Measurements from ENCODE around the gene SOCS1. TPM values are rescaled to one million over a fixed set of nuclear protein-coding genes. Genes with fewer than 3 reads are reported as not detected.

Gene SOCS1, protein sequence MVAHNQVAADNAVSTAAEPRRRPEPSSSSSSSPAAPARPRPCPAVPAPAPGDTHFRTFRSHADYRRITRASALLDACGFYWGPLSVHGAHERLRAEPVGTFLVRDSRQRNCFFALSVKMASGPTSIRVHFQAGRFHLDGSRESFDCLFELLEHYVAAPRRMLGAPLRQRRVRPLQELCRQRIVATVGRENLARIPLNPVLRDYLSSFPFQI
- total RNA-seq (2022; extraction: Qiagen RNA extraction; ENCODE audit: low read depth): 0.70 to 2.3 TPM (median 1.7 TPM) in 5 replicates

DNA sequence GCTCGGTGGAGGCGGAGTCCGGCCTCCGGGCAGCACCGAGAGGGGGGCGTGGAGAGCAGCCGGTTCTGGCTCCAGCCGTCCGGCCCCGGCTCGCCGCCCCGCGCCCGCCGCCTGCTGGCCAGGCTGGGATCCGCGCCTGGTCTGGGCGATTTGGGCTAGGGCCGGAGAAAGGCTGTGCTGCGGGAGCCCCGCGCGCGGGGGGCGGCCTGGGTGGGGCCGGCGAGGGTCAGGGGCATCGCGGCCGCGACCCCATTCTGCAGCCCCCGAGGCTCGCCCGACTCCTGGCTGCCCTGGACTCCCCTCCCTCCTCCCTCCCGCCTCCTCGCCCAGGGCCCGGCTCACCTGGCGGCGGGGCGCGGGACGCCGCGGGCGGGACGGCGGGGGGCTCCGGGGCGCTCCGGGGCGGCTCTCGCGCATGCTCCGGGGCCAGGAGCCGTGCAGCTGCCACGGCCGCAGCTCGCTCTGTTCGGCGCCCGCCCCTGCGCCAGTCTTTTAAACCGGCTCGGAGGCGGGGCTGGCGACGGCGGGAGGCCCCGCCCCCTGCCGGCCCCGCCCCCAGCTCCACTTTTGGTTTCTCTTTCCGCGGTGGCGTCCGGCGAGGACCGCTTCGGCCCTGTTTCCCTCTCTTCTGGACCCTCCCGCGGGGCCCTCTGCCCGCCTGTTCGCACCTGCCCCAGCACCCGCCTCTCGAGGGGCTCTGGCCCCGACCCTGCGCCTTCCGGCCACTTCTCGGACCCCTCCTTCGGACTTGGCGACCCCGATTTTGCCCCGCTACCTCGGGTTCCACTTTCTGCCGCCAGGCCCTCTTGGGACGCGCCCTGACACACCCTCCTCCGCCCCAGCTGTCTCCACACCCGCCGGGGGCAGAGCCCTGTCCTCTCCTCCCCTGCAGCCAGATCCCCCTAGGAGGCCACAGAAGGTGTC lies at the start of gene SOCS1:
Gene SOCS1 (minus strand): TSS at position 468 of the 924 bp plus-strand sequence. CDS start 726 bp downstream, outside the sequence.

DNA sequence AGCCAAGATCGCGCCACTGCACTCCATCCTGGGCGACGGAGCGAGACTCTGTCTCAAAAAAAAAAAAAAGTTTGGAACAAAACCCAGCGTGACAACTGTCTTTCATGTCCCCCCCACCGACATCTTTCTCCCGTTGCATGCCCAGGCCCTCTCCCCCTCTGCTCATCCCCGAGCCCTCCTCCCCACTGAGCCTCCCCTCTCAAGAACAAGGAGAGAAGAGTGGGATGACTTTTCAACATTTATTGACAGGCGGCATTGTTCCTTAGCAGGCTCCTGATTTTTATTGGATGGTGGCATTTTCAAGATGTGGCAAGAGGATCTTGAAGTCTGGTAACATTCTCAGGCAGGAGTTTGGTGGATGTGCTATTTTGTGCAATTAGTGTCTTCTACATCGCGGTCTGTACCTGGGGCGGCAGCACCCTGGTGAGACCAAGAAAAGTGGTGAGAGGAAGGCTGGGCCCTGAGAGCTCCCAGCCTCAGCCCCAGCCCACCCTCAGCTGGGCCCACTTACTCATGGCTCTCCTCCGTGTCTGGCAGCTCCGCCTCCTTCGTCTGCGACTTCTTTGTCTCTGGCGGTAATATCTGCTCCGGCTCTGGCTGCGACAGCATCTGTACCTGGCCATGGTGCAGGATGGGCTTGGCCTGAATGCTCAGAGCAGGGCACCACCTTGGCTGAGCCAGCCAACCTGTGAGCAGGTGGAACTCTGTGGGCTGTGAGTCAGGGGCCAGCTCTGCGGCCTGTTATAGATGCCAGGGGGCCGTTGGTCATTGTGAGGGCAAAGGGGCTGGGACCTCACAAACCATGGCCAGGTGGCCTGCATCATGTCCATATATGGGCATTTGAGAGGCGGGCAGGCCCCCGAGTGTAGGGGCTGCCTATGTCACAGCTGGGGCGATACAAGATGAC lies 24.9 kb upstream of the SOCS1 start, which contains the start of gene PRM1:
Gene PRM1 (minus strand): TSS at position 715 of the 907 bp plus-strand sequence. CDS start 92 bp downstream, at position 623.

DNA sequence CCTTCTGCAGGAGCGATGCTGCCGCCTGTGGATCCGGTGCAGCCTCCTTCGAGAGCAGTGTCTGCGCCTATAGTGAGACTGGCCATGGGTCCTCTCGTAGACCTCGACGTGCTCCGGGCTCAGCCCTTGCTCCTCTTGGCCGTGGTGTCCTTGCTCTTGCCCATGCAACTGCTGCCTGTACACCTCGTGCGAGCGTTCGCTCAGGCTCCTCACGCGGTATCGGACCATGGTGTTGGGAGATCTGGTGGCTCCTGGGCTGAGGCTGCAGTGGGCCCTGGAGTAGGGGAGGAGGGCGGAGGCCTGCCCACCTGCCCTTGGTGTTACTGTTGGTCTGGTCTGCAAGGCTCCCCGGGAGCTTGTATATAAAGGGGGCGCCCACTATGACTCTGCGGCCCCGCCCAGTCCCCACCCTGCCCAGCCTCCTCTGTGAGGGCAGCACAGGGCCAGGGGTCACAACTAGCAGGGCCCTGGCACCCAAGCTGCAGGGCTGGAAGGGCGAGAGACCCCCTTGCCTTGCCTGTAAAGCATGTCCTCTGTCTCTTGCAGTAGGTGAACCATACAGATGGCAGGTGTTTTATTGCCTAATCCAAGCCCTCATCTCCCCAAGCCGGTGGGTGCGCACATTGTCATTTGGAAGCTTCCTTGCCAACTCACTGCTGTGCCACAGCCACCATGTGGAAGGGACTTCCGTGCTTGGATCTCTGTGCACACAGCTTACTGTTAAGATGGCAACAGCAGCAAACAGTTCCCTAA lies 20.3 kb upstream of the SOCS1 start, which contains the start of gene PRM2:
Gene PRM2 (minus strand): TSS at position 338 of the 753 bp plus-strand sequence. CDS start 110 bp downstream, at position 228.

DNA sequence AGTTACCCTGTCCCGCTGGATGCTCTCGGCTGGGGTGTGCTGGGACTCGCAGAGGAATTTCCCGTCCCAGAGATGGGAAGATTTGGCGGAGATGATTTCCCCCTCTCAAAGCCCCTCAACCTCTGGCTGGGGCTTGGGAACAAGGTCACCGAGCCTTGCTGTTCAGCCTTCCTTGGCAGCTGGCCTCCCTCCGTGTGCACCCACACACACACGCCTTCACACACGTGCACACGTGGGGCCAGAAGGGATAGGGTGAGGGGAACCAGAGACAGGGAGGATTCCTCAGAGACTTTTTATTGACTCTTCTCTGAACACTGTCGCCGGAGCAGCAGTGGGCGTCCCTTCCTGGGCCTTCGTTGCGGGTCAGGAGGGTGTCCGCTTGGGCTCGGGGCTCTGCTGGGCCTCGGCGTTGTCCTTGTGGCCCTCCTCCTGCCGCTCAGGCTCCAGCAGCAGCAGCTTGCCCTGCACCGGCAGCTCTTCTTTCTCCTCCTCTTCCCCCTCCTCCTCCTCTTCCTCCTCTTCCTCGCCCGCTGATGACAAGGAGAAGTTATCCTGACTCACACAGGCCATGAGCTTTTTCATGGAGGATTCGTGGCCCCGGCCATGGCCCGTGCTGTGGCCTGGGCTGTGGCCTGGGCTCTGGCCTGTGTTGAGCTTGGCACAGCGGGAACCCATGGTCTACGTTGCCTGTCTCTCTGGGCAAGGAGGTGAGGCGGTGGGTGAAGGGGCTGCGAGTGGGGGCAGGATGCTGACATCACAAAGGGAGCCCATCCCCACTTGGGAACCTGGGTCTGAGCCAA lies 17.1 kb upstream of the SOCS1 start, which contains the start of gene PRM3:
Gene PRM3 (minus strand): TSS at position 709 of the 800 bp plus-strand sequence. CDS start 34 bp downstream, at position 675.

DNA sequence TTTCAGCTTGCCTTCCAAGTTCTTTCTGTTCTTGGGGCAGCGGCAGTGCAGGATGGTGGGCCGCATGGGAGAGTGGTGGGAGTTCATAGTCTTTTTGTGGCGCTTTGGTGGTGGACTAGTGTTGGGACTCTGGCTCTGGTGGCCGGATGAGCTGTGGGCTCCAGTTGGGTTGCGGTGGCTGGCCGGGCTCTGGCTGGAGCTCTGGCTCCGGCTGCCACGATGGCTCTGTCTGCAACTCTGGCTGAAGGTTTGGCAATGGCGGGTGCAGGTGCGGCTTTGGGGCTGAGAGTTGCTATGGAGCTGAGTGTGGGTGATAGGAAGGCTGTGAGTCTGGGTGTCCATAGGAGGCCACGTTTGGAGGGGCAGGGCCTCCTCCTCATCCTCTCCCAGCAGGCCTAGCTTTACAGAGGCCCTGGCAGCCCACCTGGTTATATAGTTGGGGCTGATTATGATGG lies 12.9 kb upstream of the SOCS1 start, which contains the start of gene TNP2:
Gene TNP2 (minus strand): TSS at position 405 of the 455 bp plus-strand sequence. CDS start 63 bp downstream, at position 342.

Other genes with a start within 250 kb of the SOCS1 start
- not detected in 5 replicates for gene TNP2, start 13.1 kb upstream of the SOCS1 start, total RNA-seq (2022; extraction: Qiagen RNA extraction; ENCODE audit: low read depth)
- gene PRM3, start 17.4 kb upstream of the SOCS1 start, total RNA-seq (2022; extraction: Qiagen RNA extraction; ENCODE audit: low read depth): not detected in 5 replicates
- gene PRM2, start 20.3 kb upstream of the SOCS1 start, total RNA-seq (2022; extraction: Qiagen RNA extraction; ENCODE audit: low read depth): not detected in 5 replicates
- not detected in 5 replicates for gene PRM1, start 25.1 kb upstream of the SOCS1 start, total RNA-seq (2022; extraction: Qiagen RNA extraction; ENCODE audit: low read depth)
- 17.3 to 36.5 TPM (median 34.7 TPM) in 5 replicates for gene RMI2, start 89.3 kb upstream of the SOCS1 start, total RNA-seq (2022; extraction: Qiagen RNA extraction; ENCODE audit: low read depth)